ENCODE data around the gene DNAH9. TPM values are rescaled to one million over a fixed set of nuclear protein-coding genes. Genes with fewer than 3 reads are reported as not detected.

Gene DNAH9
- total RNA-seq, 4 donors from 2014 or later: 0.41 to 1.9 (median 0.79) TPM; not detected in 1

DNA sequence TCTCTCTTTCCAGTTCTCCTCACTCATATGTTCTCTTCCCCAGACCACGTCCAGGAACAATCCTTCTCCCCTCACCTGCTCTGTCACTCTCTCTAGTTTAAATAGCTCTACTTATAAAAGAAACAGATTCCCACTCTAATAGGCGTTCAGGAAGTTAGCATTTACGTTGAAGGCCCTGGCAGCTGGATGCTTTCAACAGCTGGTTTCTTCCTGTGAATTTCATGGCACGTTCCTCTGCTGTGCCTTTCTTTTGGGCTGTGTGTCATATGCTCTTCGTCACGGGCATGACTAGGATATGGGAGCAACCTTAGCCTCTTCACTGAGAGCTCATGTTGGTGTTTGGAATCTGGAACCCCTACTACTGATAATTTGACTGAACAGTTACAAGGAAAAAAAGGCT, 325.8 kb downstream of the DNAH9 start:
- no peak overlapping the region for H3K27ac ChIP-seq
- in situ Hi-C loops (cut with MboI; ENCODE audit: low pct_ligation_motif_present in 1 of 4, low pct_unique_long_range_greater_than_20kb in 1 of 4, low sequenced_read_pairs in 3 of 4) (loop anchor here in 1 of 4 donors (25.0 kb wide), 2 partner anchors 112 to 1037 kb away; no protein-coding TSS in a partner anchor), intact Hi-C loops (cut with DNase I; ENCODE audit: low total_unique reads) (no loop called here)
- TF ChIP-seq POLR2AphosphoS5 (IDR thresholded peaks at IDR 0.05) (no peak), POLR2A (IDR thresholded peaks at IDR 0.05) (no peak), EP300 (IDR thresholded peaks at IDR 0.05; ENCODE audit: low read depth) (no peak), CTCF (IDR thresholded peaks at IDR 0.05) (no peak)
- H3K36me3 ChIP-seq: no peaks in the 10 kb centered on the region
- no peaks in the 10 kb centered on the region for H3K9me3 ChIP-seq
- H3K4me1 ChIP-seq: no peaks in the 10 kb centered on the region
- H3K27me3 ChIP-seq: no peaks in the 10 kb centered on the region
- WGBS, 2 donors (ENCODE audit: low coverage in 1 of 2): 46 to 59% methylated on average over 5 to 6 of the region's 6 CpGs
- no peak for DNase-seq
- no peak overlapping the region for H3K4me3 ChIP-seq

- WGBS, 2 donors (ENCODE audit: low coverage in 1 of 2): 57 to 60% methylated on average over 2 to 6 of the region's 6 CpGs
- intact Hi-C loops (cut with DNase I; ENCODE audit: low total_unique reads) (no loop called here), in situ Hi-C loops (cut with MboI; ENCODE audit: low pct_ligation_motif_present in 1 of 4, low pct_unique_long_range_greater_than_20kb in 1 of 4, low sequenced_read_pairs in 3 of 4) (no loop called here)
- TF ChIP-seq EP300 (IDR thresholded peaks at IDR 0.05; ENCODE audit: low read depth): no peak
- no peak for TF ChIP-seq POLR2A (IDR thresholded peaks at IDR 0.05)
- no peak for TF ChIP-seq CTCF (IDR thresholded peaks at IDR 0.05)
- no peak for TF ChIP-seq POLR2AphosphoS5 (IDR thresholded peaks at IDR 0.05)
- Histone ChIP-seq H3K27ac (no peak overlapping the region), H3K36me3 (no peaks in the 10 kb centered on the region), H3K4me1 (no peaks in the 10 kb centered on the region), H3K4me3 (no peak overlapping the region), H3K27me3 (no peaks in the 10 kb centered on the region), H3K9me3 (no peaks in the 10 kb centered on the region)
- no peak for DNase-seq
These were observed 327.2 kb downstream of the DNAH9 start for GRCh38 chr17:11925262-11926021.

DNA sequence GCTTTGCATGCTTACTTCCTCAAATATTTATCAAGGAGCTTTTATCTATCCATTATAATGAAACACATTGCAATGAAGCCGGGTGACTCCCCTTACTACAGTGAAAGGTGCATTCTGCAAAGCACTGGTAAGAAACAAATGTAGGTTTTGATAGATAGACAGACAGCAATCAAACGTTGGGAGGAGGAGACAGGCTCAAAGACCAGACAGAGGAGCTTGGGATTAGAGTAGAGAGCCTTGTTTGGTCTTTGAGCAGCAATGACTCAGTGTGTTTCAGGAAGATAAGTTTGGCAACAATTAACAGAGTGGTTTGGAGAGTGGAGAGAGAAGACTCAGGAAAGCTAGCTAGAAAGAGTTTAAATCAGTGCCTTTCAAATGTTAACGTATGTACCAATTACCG, 330.2 kb downstream of the DNAH9 start:
- DNase-seq: no peak
- 19 to 50% methylated on average over 2 to 4 of the region's 4 CpGs for WGBS, 2 donors (ENCODE audit: low coverage in 1 of 2)
- in situ Hi-C loops (cut with MboI; ENCODE audit: low pct_ligation_motif_present in 1 of 4, low pct_unique_long_range_greater_than_20kb in 1 of 4, low sequenced_read_pairs in 3 of 4): no loop called here
- H3K4me1 ChIP-seq: no peaks in the 10 kb centered on the region
- no peak for TF ChIP-seq POLR2A (IDR thresholded peaks at IDR 0.05)
- no peak for TF ChIP-seq EP300 (IDR thresholded peaks at IDR 0.05; ENCODE audit: low read depth)
- no peak for TF ChIP-seq POLR2AphosphoS5 (IDR thresholded peaks at IDR 0.05)
- TF ChIP-seq CTCF (IDR thresholded peaks at IDR 0.05): no peak
- H3K27me3 ChIP-seq: no peaks in the 10 kb centered on the region
- intact Hi-C loops (cut with DNase I; ENCODE audit: low total_unique reads): no loop called here
- no peaks in the 10 kb centered on the region for H3K36me3 ChIP-seq
- no peaks in the 10 kb centered on the region for H3K9me3 ChIP-seq
- H3K27ac ChIP-seq: no peak overlapping the region
- no peak overlapping the region for H3K4me3 ChIP-seq

DNA sequence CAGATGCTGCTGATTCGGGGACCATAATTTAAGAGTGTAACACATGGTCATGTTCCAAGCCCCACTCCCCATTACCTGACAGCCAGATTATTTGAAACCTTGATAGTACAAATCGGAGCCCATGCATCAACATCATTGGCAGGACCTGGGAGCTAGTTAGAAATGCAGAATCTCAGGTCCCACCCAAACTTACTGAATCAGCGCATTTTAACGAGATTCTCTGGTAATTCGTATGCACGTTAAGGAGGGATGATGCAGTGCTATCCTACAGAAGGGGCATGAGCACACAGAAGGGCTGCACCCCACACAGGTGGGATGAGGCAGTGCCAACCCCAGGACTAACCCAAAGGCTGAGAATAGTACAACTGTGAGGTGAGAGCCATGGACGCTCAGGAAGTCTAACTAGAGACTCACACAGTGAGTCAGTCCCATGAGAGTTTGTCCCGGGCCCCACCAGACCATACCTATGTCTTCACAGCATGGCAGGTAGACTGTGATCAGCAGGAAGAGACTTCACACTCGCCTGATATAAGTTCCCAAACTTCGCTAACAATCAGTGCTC, 334.1 kb downstream of the DNAH9 start:
- no peaks in the 10 kb centered on the region for H3K4me1 ChIP-seq
- intact Hi-C loops (cut with DNase I; ENCODE audit: low total_unique reads): no loop called here
- no peak overlapping the region for H3K4me3 ChIP-seq
- in situ Hi-C loops (cut with MboI; ENCODE audit: low pct_ligation_motif_present in 1 of 4, low pct_unique_long_range_greater_than_20kb in 1 of 4, low sequenced_read_pairs in 3 of 4): loop anchor here in 1 of 4 donors (10.0 kb wide), 1 partner anchor 1058 kb away; no protein-coding TSS in a partner anchor
- no peaks in the 10 kb centered on the region for H3K36me3 ChIP-seq
- TF ChIP-seq EP300 (IDR thresholded peaks at IDR 0.05; ENCODE audit: low read depth) (no peak), POLR2A (IDR thresholded peaks at IDR 0.05) (no peak), CTCF (IDR thresholded peaks at IDR 0.05) (no peak), POLR2AphosphoS5 (IDR thresholded peaks at IDR 0.05) (no peak)
- no peaks in the 10 kb centered on the region for H3K9me3 ChIP-seq
- no peak for DNase-seq
- H3K27ac ChIP-seq: no peak overlapping the region
- no peaks in the 10 kb centered on the region for H3K27me3 ChIP-seq
- 92 to 93% methylated on average over 4 to 10 of the region's 10 CpGs for WGBS, 2 donors (ENCODE audit: low coverage in 1 of 2)
